Measurements from ENCODE around the gene ESYT3.
"Not testable (repeated sequence)": the region's sequence is repeated elsewhere in the genome, so short reads cannot be mapped to it uniquely, and the experiment has no call there.

DNA sequence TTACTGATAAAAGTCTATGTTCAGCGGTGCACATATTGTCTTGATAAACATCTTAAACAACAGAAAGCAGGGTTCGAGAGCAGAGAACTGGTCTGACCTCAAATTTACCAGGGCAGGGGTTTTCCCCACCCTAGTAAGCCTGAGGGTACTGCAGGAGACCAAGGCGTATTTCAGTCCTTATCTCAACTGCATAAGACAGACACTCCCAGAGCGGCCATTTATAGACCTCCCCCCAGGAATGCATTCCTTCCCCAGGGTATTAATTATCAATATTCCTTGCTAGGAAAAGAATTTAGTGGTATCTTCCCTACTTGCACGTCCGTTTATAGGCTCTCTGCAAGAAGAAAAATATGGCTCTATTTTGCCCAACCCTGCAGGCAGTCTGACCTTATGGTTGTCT, 52.2 kb downstream of the ESYT3 start:
- TF ChIP-seq, protein P1, sequence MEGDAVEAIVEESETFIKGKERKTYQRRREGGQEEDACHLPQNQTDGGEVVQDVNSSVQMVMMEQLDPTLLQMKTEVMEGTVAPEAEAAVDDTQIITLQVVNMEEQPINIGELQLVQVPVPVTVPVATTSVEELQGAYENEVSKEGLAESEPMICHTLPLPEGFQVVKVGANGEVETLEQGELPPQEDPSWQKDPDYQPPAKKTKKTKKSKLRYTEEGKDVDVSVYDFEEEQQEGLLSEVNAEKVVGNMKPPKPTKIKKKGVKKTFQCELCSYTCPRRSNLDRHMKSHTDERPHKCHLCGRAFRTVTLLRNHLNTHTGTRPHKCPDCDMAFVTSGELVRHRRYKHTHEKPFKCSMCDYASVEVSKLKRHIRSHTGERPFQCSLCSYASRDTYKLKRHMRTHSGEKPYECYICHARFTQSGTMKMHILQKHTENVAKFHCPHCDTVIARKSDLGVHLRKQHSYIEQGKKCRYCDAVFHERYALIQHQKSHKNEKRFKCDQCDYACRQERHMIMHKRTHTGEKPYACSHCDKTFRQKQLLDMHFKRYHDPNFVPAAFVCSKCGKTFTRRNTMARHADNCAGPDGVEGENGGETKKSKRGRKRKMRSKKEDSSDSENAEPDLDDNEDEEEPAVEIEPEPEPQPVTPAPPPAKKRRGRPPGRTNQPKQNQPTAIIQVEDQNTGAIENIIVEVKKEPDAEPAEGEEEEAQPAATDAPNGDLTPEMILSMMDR (IDR thresholded peaks at IDR 0.05; ENCODE audit: insufficient read depth, low read length, poor library complexity, severe bottlenecking) = not testable (repeated sequence)
- TF ChIP-seq EZH2phosphoT487 (conservative IDR thresholded peaks at IDR 0.05; ENCODE audit: low read length) = not testable (repeated sequence)
